Naive thymus-derived CD4-positive, alpha-beta T cell (primary cell): Measurements from ENCODE around the gene FHIT. TPM values are rescaled to one million over a fixed set of nuclear protein-coding genes. Genes with fewer than 3 reads are reported as not detected.

Experiments used
- ATAC-seq: fragments of 150-1000 bp; cut with Tn5 transposase; 2 replicates; pipeline ENCODE4 v1.10.0; 2021; ENCODE audit warnings: mild to moderate bottlenecking, moderate library complexity
- CTCF ChIA-PET: fragments of 350-600 bp; sonication (Branson Sonifier 250); formaldehyde crosslinking; loops from one replicate; lab custom pipeline; 2021; ENCODE audit warnings: antibody characterized with exemption; lab: Charles Lee
- POLR2A ChIA-PET: fragments of 350-600 bp; sonication (Branson Sonifier 250); formaldehyde crosslinking; loops from one replicate; lab custom pipeline; 2021; ENCODE audit warnings: antibody characterized with exemption, inconsistent platforms; lab: Charles Lee
- DNase-seq, 9 donors: peaks; one replicate each; pipeline versions ENCODE4 v3.0.0 to v3.0.0-alpha.2; 2020 to 2022; ENCODE audit warnings: mixed read lengths in 1 of 9
- H3K27ac ChIP-seq: one replicate; pipeline ENCODE4 v1.7.0; 2013; ENCODE audit warnings: mild to moderate bottlenecking, low read depth, low read length, moderate library complexity
- H3K27me3 ChIP-seq, 2 donors: one replicate each; pipeline ENCODE4 v1.7.0; 2013; ENCODE audit warnings: low read length in 2 of 2, mild to moderate bottlenecking in 2 of 2, moderate library complexity in 2 of 2; ENCODE audit not compliant: control insufficient read depth in 2 of 2, insufficient read depth in 2 of 2
- H3K36me3 ChIP-seq, 3 experiments: 1 replicate in 2 of 3; 2 replicates in 1 of 3; pipeline ENCODE4 v1.7.0; 2013; ENCODE audit warnings: low read length in 3 of 3, mild to moderate bottlenecking in 3 of 3, moderate library complexity in 1 of 3; ENCODE audit not compliant: insufficient read depth in 3 of 3, control insufficient read depth in 2 of 3
- H3K4me1 ChIP-seq, 2 donors: one replicate each; pipeline ENCODE4 v1.7.0; 2013; ENCODE audit warnings: low read length in 2 of 2, mild to moderate bottlenecking in 2 of 2, moderate library complexity in 1 of 2; ENCODE audit not compliant: control insufficient read depth in 2 of 2, insufficient read depth in 2 of 2
- H3K4me3 ChIP-seq: 2 replicates; pipeline ENCODE4 v1.7.0; 2013; ENCODE audit warnings: mild to moderate bottlenecking, low read length
- H3K9me3 ChIP-seq, 3 experiments: 1 replicate in 2 of 3; 2 replicates in 1 of 3; pipeline ENCODE4 v1.7.0; 2013; ENCODE audit warnings: low read length in 3 of 3; ENCODE audit not compliant: control insufficient read depth in 2 of 3
- H3K27ac Mint-ChIP-seq, 9 donors: one replicate each; pipeline ENCODE4 v1.8.0; 2020 to 2022; ENCODE audit warnings: mixed read lengths in 9 of 9, mild to moderate bottlenecking in 8 of 9, moderate library complexity in 5 of 9, inconsistent platforms in 2 of 9
- H3K27me3 Mint-ChIP-seq, 5 donors: one replicate each; pipeline ENCODE4 v1.8.0; 2021 to 2022; ENCODE audit warnings: mixed read lengths in 5 of 5, mild to moderate bottlenecking in 1 of 5
- H3K36me3 Mint-ChIP-seq, 5 donors: one replicate each; pipeline ENCODE4 v1.8.0; 2020 to 2022; ENCODE audit warnings: mixed read lengths in 5 of 5, mild to moderate bottlenecking in 3 of 5, inconsistent platforms in 1 of 5
- H3K4me1 Mint-ChIP-seq, 7 donors: one replicate each; pipeline ENCODE4 v1.8.0; 2020 to 2022; ENCODE audit warnings: mixed read lengths in 7 of 7, mild to moderate bottlenecking in 3 of 7, inconsistent platforms in 1 of 7
- H3K4me3 Mint-ChIP-seq, 10 donors: one replicate each; pipeline ENCODE4 v1.8.0; 2020 to 2022; ENCODE audit warnings: mild to moderate bottlenecking in 10 of 10, mixed read lengths in 10 of 10, moderate library complexity in 6 of 10, inconsistent platforms in 2 of 10
- H3K9me3 Mint-ChIP-seq, 11 donors: one replicate each; pipeline ENCODE4 v1.8.0; 2020 to 2022; ENCODE audit warnings: mixed read lengths in 11 of 11, mild to moderate bottlenecking in 4 of 11, inconsistent platforms in 1 of 11, moderate library complexity in 1 of 11
- intact Hi-C, 2 donors: fragments of 100-400 bp; cut with micrococcal nuclease; formaldehyde crosslinking; loops; one replicate each; pipeline ENCODE4 v1.15.1; 2023
- polyA plus RNA-seq, 2 donors: library from polyadenylated mRNA; unstranded; fragments of 300-500 nt; fragmentation: Illumina TruSeq; gene quantifications; one replicate each; pipeline ENCODE4 v1.2.3, GENCODE V29; 2021
- total RNA-seq, 6 experiments: library from RNA in 5 of 6; stranded (reverse) in 5 of 6; gene quantifications; 1 replicate in 5 of 6; 2 replicates in 1 of 6; pipeline ENCODE4 v1.2.3 and lab custom pipeline; 2021 to 2026

The FHIT gene
- total and polyA plus RNA-seq, 7 experiments from 2014 or later: 51.2 to 230 (median 152) TPM

GRCh38 chr3:61154457-61155198 is 96.6 kb downstream of the FHIT start:
- Mint-ChIP-seq H3K36me3 (peaks cover 0 to 9% (median 0%) of the 10 kb centered on the region in 5 donors), H3K27ac (no peak overlapping the region), H3K4me1 (peaks cover 0 to 18% (median 7%) of the 10 kb centered on the region in 7 donors), H3K9me3 (peaks cover 0 to 5% (median 0%) of the 10 kb centered on the region in 11 donors), H3K27me3 (no peaks in the 10 kb centered on the region), H3K4me3 (no peak overlapping the region)
- Histone ChIP-seq H3K4me3 (no peak overlapping the region), H3K27ac (no peak overlapping the region), H3K27me3 (no peaks in the 10 kb centered on the region), H3K36me3 (no peaks in the 10 kb centered on the region), H3K4me1 (no peaks in the 10 kb centered on the region), H3K9me3 (no peaks in the 10 kb centered on the region)
- intact Hi-C loops: no loop called here
- CTCF ChIA-PET: no interaction called here
- DNase-seq (no peak), ATAC-seq (no peak)
- POLR2A ChIA-PET: no interaction called here

- Mint-ChIP-seq H3K36me3 (peaks cover 0 to 9% (median 0%) of the 10 kb centered on the region in 5 donors), H3K27ac (no peak overlapping the region), H3K9me3 (peaks cover 0 to 5% (median 0%) of the 10 kb centered on the region in 11 donors), H3K4me3 (peak overlapping the region in 2 of 10 donors; percentile 28 to 70), H3K4me1 (peaks cover 0 to 12% (median 6%) of the 10 kb centered on the region in 7 donors), H3K27me3 (no peaks in the 10 kb centered on the region)
- no peaks in the 10 kb centered on the region for H3K4me1 ChIP-seq
- H3K36me3 ChIP-seq: no peaks in the 10 kb centered on the region
- ChIA-PET POLR2A (no interaction called here), CTCF (no interaction called here)
- no peaks in the 10 kb centered on the region for H3K27me3 ChIP-seq
- ATAC-seq (no peak), DNase-seq (peak in 1 of 9 donors; percentile 4)
- no peaks in the 10 kb centered on the region for H3K9me3 ChIP-seq
- H3K27ac ChIP-seq: no peak overlapping the region
- intact Hi-C loops: no loop called here
- H3K4me3 ChIP-seq: no peak overlapping the region
Measured at GRCh38 chr3:61152071-61152470, 99.2 kb downstream of the FHIT start.

GRCh38 chr3:61149236-61149635 is 102.0 kb downstream of the FHIT start:
- POLR2A ChIA-PET: no interaction called here
- Mint-ChIP-seq H3K27ac (no peak overlapping the region), H3K4me3 (no peak overlapping the region), H3K9me3 (peaks cover 0 to 13% (median 0%) of the 10 kb centered on the region in 11 donors), H3K36me3 (peaks cover 0 to 9% (median 0%) of the 10 kb centered on the region in 5 donors), H3K4me1 (peaks cover 0 to 12% (median 6%) of the 10 kb centered on the region in 7 donors), H3K27me3 (peaks cover 0 to 3% (median 0%) of the 10 kb centered on the region in 5 donors)
- Histone ChIP-seq H3K27me3 (no peaks in the 10 kb centered on the region), H3K4me1 (no peaks in the 10 kb centered on the region), H3K4me3 (no peak overlapping the region), H3K36me3 (no peaks in the 10 kb centered on the region), H3K9me3 (no peaks in the 10 kb centered on the region), H3K27ac (no peak overlapping the region)
- intact Hi-C loops: no loop called here
- no peak for ATAC-seq
- DNase-seq: no peak
- CTCF ChIA-PET: no interaction called here

- no peaks in the 10 kb centered on the region for H3K9me3 ChIP-seq
- no peak overlapping the region for H3K4me3 ChIP-seq
- no peak overlapping the region for H3K27ac Mint-ChIP-seq
- CTCF ChIA-PET: no interaction called here
- H3K27ac ChIP-seq: no peak overlapping the region
- H3K27me3 ChIP-seq: no peaks in the 10 kb centered on the region
- DNase-seq (no peak), ATAC-seq (no peak)
- H3K4me1 ChIP-seq: no peaks in the 10 kb centered on the region
- POLR2A ChIA-PET: no interaction called here
- no peaks in the 10 kb centered on the region for H3K36me3 ChIP-seq
- intact Hi-C loops: no loop called here
- peaks cover 0 to 9% (median 0%) of the 10 kb centered on the region in 5 donors for H3K36me3 Mint-ChIP-seq
- peaks cover 0 to 3% (median 0%) of the 10 kb centered on the region in 5 donors for H3K27me3 Mint-ChIP-seq
- peaks cover 0 to 16% (median 0%) of the 10 kb centered on the region in 11 donors for H3K9me3 Mint-ChIP-seq
- no peak overlapping the region for H3K4me3 Mint-ChIP-seq
- peaks cover 0 to 5% (median 0%) of the 10 kb centered on the region in 7 donors for H3K4me1 Mint-ChIP-seq
Measured at GRCh38 chr3:61146010-61146890, 105.0 kb downstream of the FHIT start.

GRCh38 chr3:61141697-61142096 is 109.6 kb downstream of the FHIT start:
- Mint-ChIP-seq H3K36me3 (peaks cover 0 to 8% (median 0%) of the 10 kb centered on the region in 5 donors), H3K4me1 (no peaks in the 10 kb centered on the region), H3K27me3 (peaks cover 0 to 3% (median 0%) of the 10 kb centered on the region in 5 donors), H3K27ac (no peak overlapping the region), H3K4me3 (no peak overlapping the region), H3K9me3 (peaks cover 0 to 11% (median 0%) of the 10 kb centered on the region in 11 donors)
- Histone ChIP-seq H3K9me3 (no peaks in the 10 kb centered on the region), H3K27ac (no peak overlapping the region), H3K4me3 (no peak overlapping the region), H3K4me1 (no peaks in the 10 kb centered on the region), H3K36me3 (no peaks in the 10 kb centered on the region), H3K27me3 (no peaks in the 10 kb centered on the region)
- intact Hi-C loops: no loop called here
- CTCF ChIA-PET: no interaction called here
- ATAC-seq (no peak), DNase-seq (no peak)
- POLR2A ChIA-PET: no interaction called here

- no peak for DNase-seq
- Histone ChIP-seq H3K4me3 (no peak overlapping the region), H3K4me1 (no peaks in the 10 kb centered on the region), H3K27me3 (no peaks in the 10 kb centered on the region), H3K36me3 (no peaks in the 10 kb centered on the region), H3K9me3 (no peaks in the 10 kb centered on the region), H3K27ac (no peak overlapping the region)
- ChIA-PET POLR2A (no interaction called here), CTCF (no interaction called here)
- no peak overlapping the region for H3K27ac Mint-ChIP-seq
- H3K4me1 Mint-ChIP-seq: no peaks in the 10 kb centered on the region
- intact Hi-C loops: no loop called here
- H3K27me3 Mint-ChIP-seq: peaks cover 0 to 3% (median 0%) of the 10 kb centered on the region in 5 donors
- H3K4me3 Mint-ChIP-seq: no peak overlapping the region
- no peak for ATAC-seq
- H3K9me3 Mint-ChIP-seq: peaks cover 0 to 11% (median 0%) of the 10 kb centered on the region in 11 donors
- H3K36me3 Mint-ChIP-seq: peaks cover 0 to 8% (median 0%) of the 10 kb centered on the region in 5 donors
Measured at GRCh38 chr3:61141227-61141626, 110.0 kb downstream of the FHIT start.
